Upper lobe of right lung (tissue), 1 donor: ENCODE measurements around the gene HTT. TPM values are rescaled to one million over a fixed set of nuclear protein-coding genes. Genes with fewer than 3 reads are reported as not detected.
A peak's percentile ranks its signal among the peaks of the same experiment; 100 is the strongest.

Source experiments
- ATAC-seq: fragments of 200-7000 bp; cut with Tn5 transposase; one replicate; pipeline ENCODE4 v1.9.1; 2020; ENCODE audit warnings: mild to moderate bottlenecking, moderate library complexity
- DNase-seq: peaks from one replicate; pipeline ENCODE4 v3.0.0-alpha.2; 2020
- H3K27ac ChIP-seq: fragments of 200-600 bp; one replicate; pipeline ENCODE4 v1.8.0; 2022
- H3K27me3 ChIP-seq: fragments of 200-600 bp; one replicate; pipeline ENCODE4 v1.8.0; 2022; ENCODE audit warnings: mild to moderate bottlenecking
- H3K36me3 ChIP-seq: fragments of 200-600 bp; one replicate; pipeline ENCODE4 v1.8.0; 2022
- H3K4me1 ChIP-seq: fragments of 200-600 bp; one replicate; pipeline ENCODE4 v1.8.0; 2022
- H3K4me3 ChIP-seq: fragments of 200-600 bp; one replicate; pipeline ENCODE4 v1.8.0; 2022; ENCODE audit warnings: mild to moderate bottlenecking
- H3K9me3 ChIP-seq: fragments of 200-600 bp; one replicate; pipeline ENCODE4 v1.8.0; 2022
- intact Hi-C: fragments of 100-400 bp; cut with DNase I; formaldehyde crosslinking; loops from one replicate; pipeline ENCODE4 v1.11.0; 2022
- total RNA-seq: library from RNA; stranded (reverse); fragmentation: NEBNext Ultra II Directional; extraction: Animal tissue kit (Norgen Biotek cat#: 25700); gene quantifications from one replicate; pipeline ENCODE4 v1.2.1, GENCODE V29; 2021
- TF ChIP-seq, protein P1 (sequence below): fragments of 200-600 bp; IDR thresholded peaks from one replicate; pipeline ENCODE4 v1.8.0; 2022; ENCODE audit warnings: antibody characterized with exemption
- donor health status: DM: no; HTN: yes; CAD: no; lungs with severe emphysema.

The HTT gene
- total RNA-seq, 1 donor from 2014 or later, result 73.6 TPM

DNA sequence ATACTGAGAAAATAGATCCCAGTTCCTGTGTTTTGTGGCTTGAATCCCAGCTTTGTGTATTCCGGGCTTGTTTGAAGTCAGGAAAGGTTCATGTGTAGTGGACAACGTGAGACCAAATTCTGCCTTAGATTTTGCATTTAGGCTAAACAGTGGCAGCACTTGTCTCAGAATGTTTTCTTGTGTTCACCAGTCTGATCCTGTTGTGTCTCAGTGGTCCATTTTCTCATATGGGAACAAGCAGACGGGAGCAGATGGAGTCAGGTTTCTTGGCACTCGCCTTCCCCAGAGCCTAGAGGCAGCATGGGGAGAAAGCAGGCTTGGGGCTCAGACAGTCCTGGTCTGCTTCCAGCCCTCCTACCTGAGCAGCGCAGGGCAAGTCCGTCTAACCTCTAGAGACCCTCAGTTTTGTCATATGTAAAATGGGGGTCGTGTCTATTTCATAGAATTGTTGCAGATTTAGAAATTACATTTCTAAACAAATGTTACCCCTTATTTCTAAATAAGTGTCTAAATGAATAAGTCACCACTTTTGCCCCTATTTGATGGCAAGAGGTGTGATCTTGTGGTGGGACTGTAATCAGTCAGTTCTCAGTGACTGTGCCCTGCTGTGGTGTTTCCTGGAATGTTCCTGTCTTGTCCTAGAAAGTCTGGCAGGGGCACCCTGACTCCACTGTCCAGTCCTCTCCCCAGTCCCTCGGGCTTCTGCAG is 146.1 kb downstream of the HTT start:
- TF ChIP-seq, protein P1, sequence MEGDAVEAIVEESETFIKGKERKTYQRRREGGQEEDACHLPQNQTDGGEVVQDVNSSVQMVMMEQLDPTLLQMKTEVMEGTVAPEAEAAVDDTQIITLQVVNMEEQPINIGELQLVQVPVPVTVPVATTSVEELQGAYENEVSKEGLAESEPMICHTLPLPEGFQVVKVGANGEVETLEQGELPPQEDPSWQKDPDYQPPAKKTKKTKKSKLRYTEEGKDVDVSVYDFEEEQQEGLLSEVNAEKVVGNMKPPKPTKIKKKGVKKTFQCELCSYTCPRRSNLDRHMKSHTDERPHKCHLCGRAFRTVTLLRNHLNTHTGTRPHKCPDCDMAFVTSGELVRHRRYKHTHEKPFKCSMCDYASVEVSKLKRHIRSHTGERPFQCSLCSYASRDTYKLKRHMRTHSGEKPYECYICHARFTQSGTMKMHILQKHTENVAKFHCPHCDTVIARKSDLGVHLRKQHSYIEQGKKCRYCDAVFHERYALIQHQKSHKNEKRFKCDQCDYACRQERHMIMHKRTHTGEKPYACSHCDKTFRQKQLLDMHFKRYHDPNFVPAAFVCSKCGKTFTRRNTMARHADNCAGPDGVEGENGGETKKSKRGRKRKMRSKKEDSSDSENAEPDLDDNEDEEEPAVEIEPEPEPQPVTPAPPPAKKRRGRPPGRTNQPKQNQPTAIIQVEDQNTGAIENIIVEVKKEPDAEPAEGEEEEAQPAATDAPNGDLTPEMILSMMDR, result no peak
- intact Hi-C loops, result no loop called here
- peaks cover 11% of the 10 kb centered on the region for H3K4me1 ChIP-seq
- H3K36me3 ChIP-seq, result peaks cover 94% of the 10 kb centered on the region
- no peak for DNase-seq
- no peaks in the 10 kb centered on the region for H3K27me3 ChIP-seq
- no peak for ATAC-seq
- no peak overlapping the region for H3K4me3 ChIP-seq
- no peak overlapping the region for H3K27ac ChIP-seq
- no peaks in the 10 kb centered on the region for H3K9me3 ChIP-seq

DNA sequence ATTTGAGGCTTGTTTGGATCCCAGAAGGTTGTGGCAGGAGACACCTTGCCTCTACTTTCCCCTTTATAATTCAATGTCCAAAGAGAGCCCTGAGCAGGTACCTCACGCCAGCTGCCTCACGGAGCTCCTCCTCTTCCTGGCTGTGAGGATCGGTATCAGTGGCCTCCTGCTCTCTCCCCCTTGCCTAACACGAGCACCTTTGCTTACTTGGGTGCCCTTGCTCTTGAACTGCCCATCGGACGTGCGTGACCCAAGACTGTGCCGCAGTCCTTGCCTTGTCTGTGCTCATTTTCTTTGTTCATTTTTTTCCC is 146.7 kb downstream of the HTT start:
- ATAC-seq (no peak), DNase-seq (no peak)
- H3K4me1 ChIP-seq, result peaks cover 14% of the 10 kb centered on the region
- H3K4me3 ChIP-seq, result no peak overlapping the region
- no peaks in the 10 kb centered on the region for H3K9me3 ChIP-seq
- peaks cover 89% of the 10 kb centered on the region for H3K36me3 ChIP-seq
- TF ChIP-seq, protein P1, result no peak
- H3K27ac ChIP-seq, result no peak overlapping the region
- H3K27me3 ChIP-seq, result no peaks in the 10 kb centered on the region
- intact Hi-C loops, result no loop called here

DNA sequence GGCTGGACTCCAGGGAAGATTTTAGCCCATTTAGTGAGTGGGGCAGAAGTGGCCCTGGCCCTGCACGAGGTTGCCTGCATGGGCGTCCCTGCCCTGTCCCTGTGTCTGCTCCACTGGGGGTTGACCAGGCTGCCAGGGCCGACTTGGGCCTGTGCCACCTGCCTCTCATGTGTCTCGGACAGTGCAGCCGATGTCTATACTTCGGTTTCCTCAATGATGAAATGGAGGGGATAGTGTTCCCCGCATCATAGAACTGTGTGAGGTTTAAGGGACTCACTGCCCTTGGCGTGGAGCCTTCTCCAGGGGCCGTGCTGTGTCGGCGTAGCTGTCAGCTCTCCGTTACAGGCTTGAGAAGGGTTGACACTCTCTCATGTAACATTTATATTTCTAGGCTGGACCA is 147.5 kb downstream of the HTT start:
- ATAC-seq (no peak), DNase-seq (peak; percentile 48)

DNA sequence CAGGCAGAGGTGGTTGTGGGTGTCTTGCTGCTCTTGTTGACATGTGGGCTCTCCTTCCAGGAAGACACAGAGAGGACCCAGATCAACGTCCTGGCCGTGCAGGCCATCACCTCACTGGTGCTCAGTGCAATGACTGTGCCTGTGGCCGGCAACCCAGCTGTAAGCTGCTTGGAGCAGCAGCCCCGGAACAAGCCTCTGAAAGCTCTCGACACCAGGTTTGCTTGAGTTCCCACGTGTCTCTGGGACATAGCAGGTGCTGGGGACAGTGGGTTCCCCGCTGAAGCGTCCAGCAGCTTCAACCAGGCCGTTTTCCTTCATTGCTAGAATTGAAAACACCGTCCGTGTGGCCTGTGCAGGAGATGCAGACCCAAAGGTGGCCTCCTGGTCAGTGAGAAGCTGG is 148.9 kb downstream of the HTT start:
- Histone ChIP-seq H3K36me3 (peaks cover 75% of the 10 kb centered on the region), H3K4me1 (peaks cover 17% of the 10 kb centered on the region), H3K4me3 (no peak overlapping the region), H3K27ac (no peak overlapping the region), H3K9me3 (no peaks in the 10 kb centered on the region), H3K27me3 (no peaks in the 10 kb centered on the region)
- ATAC-seq (no peak), DNase-seq (peak; percentile 42)
- TF ChIP-seq, protein P1, result no peak
- intact Hi-C loops, result no loop called here

More for the DNA sequence above, 147.5 kb downstream of the HTT start:
- Histone ChIP-seq H3K4me3 (no peak overlapping the region), H3K27ac (no peak overlapping the region), H3K9me3 (no peaks in the 10 kb centered on the region), H3K4me1 (peaks cover 17% of the 10 kb centered on the region), H3K36me3 (peaks cover 85% of the 10 kb centered on the region), H3K27me3 (no peaks in the 10 kb centered on the region)
- intact Hi-C loops, result no loop called here
- TF ChIP-seq, protein P1, result no peak

DNA sequence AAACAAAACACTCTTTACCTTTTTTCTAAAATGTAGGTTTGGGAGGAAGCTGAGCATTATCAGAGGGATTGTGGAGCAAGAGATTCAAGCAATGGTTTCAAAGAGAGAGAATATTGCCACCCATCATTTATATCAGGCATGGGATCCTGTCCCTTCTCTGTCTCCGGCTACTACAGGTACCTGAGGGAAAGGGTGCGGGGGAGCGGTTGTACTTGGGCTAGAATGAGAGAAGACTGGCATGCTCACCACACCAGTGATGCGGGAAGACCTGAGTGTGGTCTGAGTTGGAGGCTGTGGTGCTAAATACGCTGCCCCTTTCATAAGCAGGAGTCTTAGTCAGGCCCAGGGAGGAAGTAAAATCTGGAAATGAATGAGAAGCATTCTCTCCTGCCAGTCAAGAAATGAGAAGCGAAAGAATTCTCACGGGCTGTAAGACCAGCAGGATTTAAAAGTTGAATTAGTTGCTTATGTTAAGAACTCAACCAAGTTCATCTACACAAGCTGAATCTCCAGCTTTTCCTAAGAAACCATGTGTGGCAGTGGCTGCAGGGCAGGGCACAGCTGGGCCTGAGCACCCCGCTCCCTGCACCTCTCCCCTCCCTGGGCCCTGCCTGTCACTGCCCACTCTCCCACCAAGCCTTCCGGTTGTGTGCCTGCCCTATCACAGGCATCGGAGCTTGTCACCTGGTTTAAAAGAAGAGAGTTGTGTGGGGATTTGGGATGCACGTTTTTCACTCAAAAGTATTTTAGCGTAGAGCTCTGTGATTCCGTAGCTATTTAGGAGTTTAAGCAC is 149.7 kb downstream of the HTT start:
- Histone ChIP-seq H3K4me3 (no peak overlapping the region), H3K27ac (no peak overlapping the region), H3K36me3 (peaks cover 75% of the 10 kb centered on the region), H3K9me3 (no peaks in the 10 kb centered on the region), H3K27me3 (no peaks in the 10 kb centered on the region), H3K4me1 (peaks cover 17% of the 10 kb centered on the region)
- TF ChIP-seq, protein P1, result no peak
- intact Hi-C loops, result no loop called here
- ATAC-seq, result peak; percentile 4
- DNase-seq, result peak; percentile 30
